Activated CD8-positive, alpha-beta memory T cell treated with anti-CD3 and anti-CD28 coated beads, Interleukin-2, amount 50 U/mL, for 24 hours (primary cell): ENCODE measurements around the gene MSI2.
"Not testable (repeated sequence)": the region's sequence is repeated elsewhere in the genome, so short reads cannot be mapped to it uniquely, and the experiment has no call there.

Experiments used
- DNase-seq: peaks from one replicate; pipeline ENCODE4 v3.0.0-alpha.2; 2020; ENCODE audit errors: extremely low read depth

The MSI2 gene

GRCh38 chr17:57289613-57290012 lies 33.3 kb downstream of the MSI2 start:
- no peak for DNase-seq

GRCh38 chr17:57290981-57291380 lies 34.7 kb downstream of the MSI2 start:
- DNase-seq: no peak

GRCh38 chr17:57292091-57292490 lies 35.8 kb downstream of the MSI2 start:
- no peak for DNase-seq

- no peak for DNase-seq
Measured at GRCh38 chr17:57293077-57293476, 36.8 kb downstream of the MSI2 start.

GRCh38 chr17:57294101-57294500 lies 37.8 kb downstream of the MSI2 start:
- no peak for DNase-seq

- DNase-seq: no peak
Measured at GRCh38 chr17:57294629-57295501, 38.5 kb downstream of the MSI2 start.

- DNase-seq: no peak
Measured at GRCh38 chr17:57295526-57296023, 39.3 kb downstream of the MSI2 start.

- DNase-seq: no peak
Measured at GRCh38 chr17:57296231-57296630, 39.9 kb downstream of the MSI2 start.

GRCh38 chr17:57299176-57299575 lies 42.9 kb downstream of the MSI2 start:
- DNase-seq: no peak

- not testable (repeated sequence) for DNase-seq
Measured at GRCh38 chr17:57300592-57300991, 44.3 kb downstream of the MSI2 start.

- no peak for DNase-seq
Measured at GRCh38 chr17:57302690-57303465, 46.6 kb downstream of the MSI2 start.

GRCh38 chr17:57305144-57305728 lies 48.9 kb downstream of the MSI2 start:
- no peak for DNase-seq

- no peak for DNase-seq
Measured at GRCh38 chr17:57305908-57306504, 49.7 kb downstream of the MSI2 start.

- DNase-seq: no peak
Measured at GRCh38 chr17:57308543-57309186, 52.3 kb downstream of the MSI2 start.

- no peak for DNase-seq
Measured at GRCh38 chr17:57309479-57309878, 53.2 kb downstream of the MSI2 start.

- DNase-seq: no peak
Measured at GRCh38 chr17:57311281-57312216, 55.2 kb downstream of the MSI2 start.

GRCh38 chr17:57312242-57312641 lies 55.9 kb downstream of the MSI2 start:
- no peak for DNase-seq

- DNase-seq: no peak
Measured at GRCh38 chr17:57313097-57313835, 56.9 kb downstream of the MSI2 start.
